H1 (cell line): Measurements from ENCODE around the gene ATG4C. TPM values are rescaled to one million over a fixed set of nuclear protein-coding genes. Genes with fewer than 3 reads are reported as not detected.

Experiments used
- CTCF ChIA-PET: fragments of 300-600 bp; sonication (Branson Sonifier 250); formaldehyde crosslinking; loops from one replicate; lab custom pipeline; 2021; ENCODE audit not compliant: partially characterized antibody; lab: Charles Lee
- POLR2A ChIA-PET: fragments of 300-600 bp; sonication (Branson Sonifier 250); formaldehyde crosslinking; loops from one replicate; lab custom pipeline; 2021; ENCODE audit warnings: inconsistent platforms; ENCODE audit not compliant: partially characterized antibody; lab: Charles Lee
- DNase-seq, 2 experiments: peaks; one replicate each; pipeline versions ENCODE4 v3.0.0 to v3.0.0-alpha.2; 2010 to 2022; ENCODE audit warnings: low spot score in 2 of 2, low read depth in 1 of 2, mixed read lengths in 1 of 2
- FAIRE-seq: peaks from 2 replicates; lab custom pipeline; 2011; peaks lifted over from hg19 to GRCh38; lab: Jason Lieb, UNC
- H2AFZ ChIP-seq: 2 replicates; pipeline ENCODE4 v1.8.1; 2012; ENCODE audit warnings: low read length, inconsistent platforms
- H2AK5ac ChIP-seq: 2 replicates; pipeline ENCODE4 v1.6.1; 2013; ENCODE audit warnings: low read depth, low read length
- H2BK120ac ChIP-seq: replicated peaks from 2 replicates; pipeline ENCODE3; 2013; ENCODE audit warnings: low read depth, low read length, inconsistent platforms
- H2BK12ac ChIP-seq: 2 replicates; pipeline ENCODE4 v1.6.1; 2013; ENCODE audit warnings: low read depth, low read length
- H2BK15ac ChIP-seq: 2 replicates; pipeline ENCODE4 v1.6.1; 2013; ENCODE audit warnings: low read length
- H2BK20ac ChIP-seq: 2 replicates; pipeline ENCODE4 v1.6.1; 2013; ENCODE audit warnings: low read length
- H2BK5ac ChIP-seq: 2 replicates; pipeline ENCODE4 v1.6.1; 2013; ENCODE audit warnings: low read depth, low read length
- H3K14ac ChIP-seq: 2 replicates; pipeline ENCODE4 v1.6.1; 2013; ENCODE audit warnings: inconsistent platforms; ENCODE audit not compliant: insufficient read length
- H3K18ac ChIP-seq: 2 replicates; pipeline ENCODE4 v1.6.1; 2013; ENCODE audit warnings: low read length; ENCODE audit errors: extremely low read depth
- H3K23ac ChIP-seq: 2 replicates; pipeline ENCODE4 v1.6.1; 2013; ENCODE audit warnings: inconsistent platforms; ENCODE audit not compliant: insufficient read length
- H3K23me2 ChIP-seq: 2 replicates; pipeline ENCODE4 v1.6.1; 2013; ENCODE audit warnings: low read depth, low read length
- H3K27ac ChIP-seq: 2 replicates; pipeline ENCODE4 v1.6.1; 2011; ENCODE audit warnings: low read depth, low read length, inconsistent platforms
- H3K27me3 ChIP-seq, 4 experiments: replicated peaks in 1 of 4; 1 replicate in 1 of 4; 2 replicates in 3 of 4; pipeline versions ENCODE4 v1.6.1 to v1.8.1; 2011 to 2013; ENCODE audit warnings: low read length in 3 of 4, mild to moderate bottlenecking in 3 of 4, inconsistent platforms in 2 of 4, mixed read lengths in 2 of 4, moderate library complexity in 1 of 4; ENCODE audit not compliant: control insufficient read depth in 3 of 4, insufficient read depth in 3 of 4; ENCODE audit errors: extremely low read depth in 1 of 4
- H3K36me3 ChIP-seq, 4 experiments: 2 replicates each; pipeline versions ENCODE4 v1.6.1 to v1.8.1; 2011 to 2013; ENCODE audit warnings: mild to moderate bottlenecking in 4 of 4, low read length in 3 of 4, moderate library complexity in 2 of 4, control low read depth in 1 of 4, inconsistent platforms in 1 of 4; ENCODE audit not compliant: insufficient read depth in 4 of 4, control insufficient read depth in 2 of 4
- H3K4ac ChIP-seq: replicated peaks from 2 replicates; pipeline ENCODE3; 2013; ENCODE audit warnings: low read length, low read depth, mixed read lengths, inconsistent platforms; ENCODE audit not compliant: insufficient read length
- H3K4me1 ChIP-seq, 4 experiments: replicated peaks in 1 of 4; 1 replicate in 1 of 4; 2 replicates in 3 of 4; pipeline versions ENCODE4 v1.6.1 to v1.8.1; 2011 to 2013; ENCODE audit warnings: low read length in 3 of 4, inconsistent platforms in 2 of 4, mixed read lengths in 1 of 4; ENCODE audit not compliant: insufficient read depth in 4 of 4, control insufficient read depth in 3 of 4
- H3K4me2 ChIP-seq, 2 experiments: 2 replicates each; pipeline versions ENCODE4 v1.6.1 to v1.8.1; 2011 to 2013; ENCODE audit warnings: low read depth in 2 of 2, low read length in 2 of 2, control low read depth in 1 of 2, inconsistent platforms in 1 of 2, mild to moderate bottlenecking in 1 of 2; ENCODE audit not compliant: insufficient read depth in 1 of 2
- H3K4me3 ChIP-seq, 4 experiments: fragments of 200-600, 300-600 bp in 1 of 4; sonication (generic), shearing (Covaris generic), sonication (Bioruptor Twin) in 1 of 4; 2 replicates each; pipeline versions ENCODE4 v1.5.1 to v1.8.1; 2011 to 2016; ENCODE audit warnings: low read length in 4 of 4, low read depth in 3 of 4, control low read depth in 2 of 4, inconsistent platforms in 2 of 4, mild to moderate bottlenecking in 2 of 4, mixed read lengths in 1 of 4, moderate library complexity in 1 of 4; ENCODE audit not compliant: insufficient read depth in 2 of 4; ENCODE audit errors: extremely low read depth in 1 of 4
- H3K56ac ChIP-seq: replicated peaks from 2 replicates; pipeline ENCODE3; 2013; ENCODE audit warnings: low read depth, mild to moderate bottlenecking, mixed read lengths, low read length, inconsistent platforms; ENCODE audit not compliant: insufficient read length
- H3K79me1 ChIP-seq: 2 replicates; pipeline ENCODE4 v1.6.1; 2013; ENCODE audit warnings: low read depth, low read length, control low read depth
- H3K79me2 ChIP-seq, 2 experiments: 2 replicates each; pipeline versions ENCODE4 v1.6.1 to v1.8.1; 2012 to 2013; ENCODE audit warnings: low read length in 2 of 2, mild to moderate bottlenecking in 2 of 2, inconsistent platforms in 1 of 2; ENCODE audit not compliant: insufficient read depth in 2 of 2, control insufficient read depth in 1 of 2
- H3K9ac ChIP-seq, 4 experiments: replicated peaks in 1 of 4; 1 replicate in 1 of 4; 2 replicates in 3 of 4; pipeline versions ENCODE4 v1.6.1 to v1.8.1; 2011 to 2013; ENCODE audit warnings: low read depth in 3 of 4, low read length in 3 of 4, control low read depth in 2 of 4, mild to moderate bottlenecking in 2 of 4, moderate library complexity in 2 of 4, inconsistent platforms in 1 of 4; ENCODE audit errors: extremely low read depth in 1 of 4
- H3K9me3 ChIP-seq, 2 experiments: 2 replicates each; pipeline versions ENCODE4 v1.6.1 to v1.8.1; 2012 to 2013; ENCODE audit warnings: mild to moderate bottlenecking in 2 of 2, moderate library complexity in 2 of 2, control low read depth in 1 of 2, inconsistent platforms in 1 of 2, low read depth in 1 of 2, low read length in 1 of 2, mixed read lengths in 1 of 2; ENCODE audit not compliant: insufficient read depth in 2 of 2
- H4K20me1 ChIP-seq, 2 experiments: replicated peaks in 1 of 2; 2 replicates each; pipeline versions ENCODE3 to v1.8.1; 2011 to 2013; ENCODE audit warnings: inconsistent platforms in 2 of 2, low read length in 2 of 2, mild to moderate bottlenecking in 1 of 2; ENCODE audit not compliant: insufficient read depth in 2 of 2, control insufficient read depth in 1 of 2
- H4K5ac ChIP-seq: 2 replicates; pipeline ENCODE4 v1.6.1; 2013; ENCODE audit warnings: low read length, low read depth, mixed read lengths, inconsistent platforms; ENCODE audit not compliant: insufficient read length
- H4K8ac ChIP-seq: 2 replicates; pipeline ENCODE4 v1.8.0; 2013; ENCODE audit warnings: mild to moderate bottlenecking, moderate library complexity, low read length, inconsistent platforms; ENCODE audit not compliant: insufficient read depth; ENCODE audit errors: extremely low read depth
- H4K91ac ChIP-seq: replicated peaks from 2 replicates; pipeline ENCODE3; 2013; ENCODE audit warnings: low read length, mixed read lengths, inconsistent platforms; ENCODE audit not compliant: insufficient read length
- BACH1 ChIP-seq: IDR thresholded peaks from 2 replicates; pipeline ENCODE4 v1.6.1; 2012; ENCODE audit warnings: low read length, improper control_type of control experiment
- CBX5 ChIP-seq: fragments of 300-800, 300-1000 bp; sonication (generic); IDR thresholded peaks from 2 replicates; pipeline ENCODE4 v1.7.1; 2016; ENCODE audit warnings: antibody characterized with exemption, low read length, low read depth
- CREB1 ChIP-seq: IDR thresholded peaks from 2 replicates; pipeline ENCODE4 v1.6.1; 2012; ENCODE audit warnings: inconsistent platforms
- GTF2F1 ChIP-seq: IDR thresholded peaks from 2 replicates; pipeline ENCODE4 v1.6.1; 2012; ENCODE audit warnings: low read depth, low read length, improper control_type of control experiment, borderline replicate concordance
- HDAC2 ChIP-seq, 2 experiments: fragments of 300-600 bp in 1 of 2; sonication (generic) in 1 of 2; IDR thresholded peaks; 2 replicates each; pipeline ENCODE4 v1.6.1; 2011 to 2012; ENCODE audit warnings: low read depth in 2 of 2, low read length in 2 of 2, mild to moderate bottlenecking in 2 of 2, moderate library complexity in 2 of 2, borderline replicate concordance in 1 of 2, inconsistent platforms in 1 of 2
- KDM5A ChIP-seq: fragments of 200-600 bp; IDR thresholded peaks from 2 replicates; pipeline ENCODE4 v1.7.1; 2012; ENCODE audit warnings: mild to moderate bottlenecking, low read length, inconsistent platforms, mixed read lengths
- NANOG ChIP-seq: IDR thresholded peaks from 2 replicates; pipeline ENCODE4 v1.6.1; 2011; ENCODE audit warnings: low read length, low read depth, mild to moderate bottlenecking, inconsistent platforms; ENCODE audit not compliant: insufficient read depth, poor library complexity, severe bottlenecking
- SIX5 ChIP-seq: IDR thresholded peaks from 2 replicates; pipeline ENCODE4 v1.6.1; 2011; ENCODE audit warnings: mild to moderate bottlenecking, low read depth, low read length
- WGBS, 2 experiments: shearing (Covaris generic) in 1 of 2; methylation state at CpG; one replicate each; pipeline versions ENCODE4 v1.1.6 to v1.1.7; 2013 to 2015; ENCODE audit warnings: low lambda C conversion rate in 2 of 2, mixed read lengths in 2 of 2, inconsistent platforms in 1 of 2, low coverage in 1 of 2, missing lambda C conversion rate in 1 of 2; ENCODE audit not compliant: insufficient replicate concordance in 2 of 2, insufficient coverage in 1 of 2, insufficient read length in 1 of 2; ENCODE audit errors: extremely low coverage in 1 of 2, missing lambda C conversion rate in 1 of 2; 5-methylcytosine and 5-hydroxymethylcytosine counted together
- polyA plus RNA-seq, 7 experiments: library from polyadenylated mRNA; depleted of rRNA in 3 of 7; stranded (reverse) in 5 of 7; unstranded in 2 of 7; fragments of >200 nt in 5 of 7; fragments of 200-250 nt in 2 of 7; gene quantifications; 1 replicate in 5 of 7; 2 replicates in 1 of 7; 4 replicates in 1 of 7; pipeline versions ENCODE4 v1.2.1 to v1.2.3, GENCODE V29; 2011 to 2013; ENCODE audit warnings: missing spikeins in 2 of 7, mixed read lengths in 2 of 7
- total RNA-seq: library from RNA; stranded (reverse); fragmentation: NEBNext Ultra II Directional; extraction: Animal tissue kit (Norgen Biotek cat#: 25700); gene quantifications from 2 replicates; pipeline ENCODE4 v1.2.1, GENCODE V29; 2021
- TF ChIP-seq, protein P1 (sequence below): IDR thresholded peaks from 2 replicates; pipeline ENCODE4 v1.6.1; 2012; ENCODE audit warnings: low read length, inconsistent platforms

Gene ATG4C
- total and polyA plus RNA-seq, 2 of the 8 experiments (the other 6 are each of a cell fraction or from before 2014, with no cell fraction given): 5.1 to 22.2 TPM

- no peaks in the 10 kb centered on the region for H3K79me2 ChIP-seq
- H3K36me3 ChIP-seq: peaks cover 0 to 5% (median 0%) of the 10 kb centered on the region in 4 experiments; a peak in 1 of 8 replicates
- no peak overlapping the region for H2AFZ ChIP-seq
- FAIRE-seq (no peak), DNase-seq (no peak)
- H3K79me1 ChIP-seq: no peaks in the 10 kb centered on the region
- no peak overlapping the region for H2BK5ac ChIP-seq
- H3K27ac ChIP-seq: no peak overlapping the region
- H2BK120ac ChIP-seq: no peak overlapping the region
- no peak overlapping the region for H2AK5ac ChIP-seq
- H2BK20ac ChIP-seq: peak overlapping the region; percentile 48; the same call in 1 of the 2 replicates
- H3K4me1 ChIP-seq: peaks cover 0 to 9% (median 3%) of the 10 kb centered on the region in 4 experiments; a peak in 3 of 7 replicates
- no peak overlapping the region for H3K4me2 ChIP-seq
- H3K23ac ChIP-seq: no peak overlapping the region
- no peak overlapping the region for H3K9ac ChIP-seq
- no peak overlapping the region for H2BK15ac ChIP-seq
- peaks cover 0 to 12% of the 10 kb centered on the region in 2 experiments; a peak in 2 of 4 replicates for H3K9me3 ChIP-seq
- no peak overlapping the region for H3K4me3 ChIP-seq
- H3K56ac ChIP-seq: no peak overlapping the region
- H3K18ac ChIP-seq: no peak overlapping the region
- peak overlapping the region; percentile 60; the same call in 1 of the 2 replicates for H2BK12ac ChIP-seq
- no peak overlapping the region for H4K91ac ChIP-seq
- no peaks in the 10 kb centered on the region for H3K27me3 ChIP-seq
- ChIA-PET CTCF (interaction anchor here (0.6 to 1.6 kb wide), 7 partner anchors 7 to 610 kb away, joined by 3 to 7 read pairs (median 3); no protein-coding TSS in a partner anchor), POLR2A (interaction anchor here (0.6 kb wide), 2 partner anchors 37 to 204 kb away, joined by 3 read pairs; no protein-coding TSS in a partner anchor)
- no peak overlapping the region; the same call in 1 of the 2 replicates for H4K8ac ChIP-seq
- no peak overlapping the region for H4K5ac ChIP-seq
- no peaks in the 10 kb centered on the region for H3K23me2 ChIP-seq
- H4K20me1 ChIP-seq: no peaks in the 10 kb centered on the region
- WGBS, 2 experiments: 93% methylated on average over 31 of the region's 35 CpGs; no CpG with 5 or more reads in 1 of the 2 experiments
- H3K14ac ChIP-seq: no peak overlapping the region
- H3K4ac ChIP-seq: no peak overlapping the region
- TF ChIP-seq SIX5: no peak
- no peak for TF ChIP-seq HDAC2 (IDR thresholded peaks at IDR 0.05; ENCODE audit: borderline replicate concordance in 1 of 2, low read depth in 2 of 2, low read length in 2 of 2)
- no peak for TF ChIP-seq NANOG
- TF ChIP-seq CREB1: no peak
- TF ChIP-seq GTF2F1: no peak
- no peak for TF ChIP-seq KDM5A
- no peak for TF ChIP-seq CBX5
- TF ChIP-seq, protein P1, sequence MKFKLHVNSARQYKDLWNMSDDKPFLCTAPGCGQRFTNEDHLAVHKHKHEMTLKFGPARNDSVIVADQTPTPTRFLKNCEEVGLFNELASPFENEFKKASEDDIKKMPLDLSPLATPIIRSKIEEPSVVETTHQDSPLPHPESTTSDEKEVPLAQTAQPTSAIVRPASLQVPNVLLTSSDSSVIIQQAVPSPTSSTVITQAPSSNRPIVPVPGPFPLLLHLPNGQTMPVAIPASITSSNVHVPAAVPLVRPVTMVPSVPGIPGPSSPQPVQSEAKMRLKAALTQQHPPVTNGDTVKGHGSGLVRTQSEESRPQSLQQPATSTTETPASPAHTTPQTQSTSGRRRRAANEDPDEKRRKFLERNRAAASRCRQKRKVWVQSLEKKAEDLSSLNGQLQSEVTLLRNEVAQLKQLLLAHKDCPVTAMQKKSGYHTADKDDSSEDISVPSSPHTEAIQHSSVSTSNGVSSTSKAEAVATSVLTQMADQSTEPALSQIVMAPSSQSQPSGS: no peak
- no peak for TF ChIP-seq BACH1
These were observed 30.6 kb upstream of the ATG4C start for GRCh38 chr1:62753031-62753965.
